Retinal pigment epithelial cell (primary cell): Measurements from ENCODE around the gene OTULIN.

ENCODE experiments used
- DNase-seq: peaks from one replicate; pipeline ENCODE4 v3.0.0-alpha.2; 2010; ENCODE audit warnings: low read depth
- H3K4me3 ChIP-seq: 2 replicates; pipeline ENCODE4 v1.5.1; 2011; ENCODE audit warnings: mild to moderate bottlenecking, low read length, control low read depth, moderate library complexity
- CTCF ChIP-seq: conservative IDR thresholded peaks from 2 replicates; pipeline ENCODE4 v1.5.1; 2011; ENCODE audit warnings: low read depth, low read length, control low read depth, inconsistent platforms

The OTULIN gene

GRCh38 chr5:14712666-14713065 lies 48.1 kb downstream of the OTULIN start:
- no peak for TF ChIP-seq CTCF
- no peak overlapping the region for H3K4me3 ChIP-seq
- no peak for DNase-seq

GRCh38 chr5:14713476-14714390 lies 49.2 kb downstream of the OTULIN start:
- DNase-seq, result no peak
- H3K4me3 ChIP-seq, result no peak overlapping the region
- TF ChIP-seq CTCF, result no peak

- DNase-seq, result no peak
- no peak for TF ChIP-seq CTCF
- no peak overlapping the region for H3K4me3 ChIP-seq
Measured at GRCh38 chr5:14714706-14715105, 50.2 kb downstream of the OTULIN start.

GRCh38 chr5:14715481-14715880 lies 51.0 kb downstream of the OTULIN start:
- TF ChIP-seq CTCF, result no peak
- no peak for DNase-seq
- no peak overlapping the region for H3K4me3 ChIP-seq

- TF ChIP-seq CTCF, result no peak
- H3K4me3 ChIP-seq, result no peak overlapping the region
- DNase-seq, result no peak
Measured at GRCh38 chr5:14716755-14717752, 52.5 kb downstream of the OTULIN start.

GRCh38 chr5:14718778-14719177 lies 54.3 kb downstream of the OTULIN start:
- DNase-seq, result no peak
- no peak overlapping the region for H3K4me3 ChIP-seq
- no peak for TF ChIP-seq CTCF
